LoVo (cell line): Measurements from ENCODE around the gene RCN2.

Experiments used
- DNase-seq: peaks from one replicate; pipeline ENCODE4 v3.0.0-alpha.2; 2016; ENCODE audit warnings: low spot score

RCN2 gene

GRCh38 chr15:76994971-76995945, 63.7 kb downstream of the RCN2 start, which contains the start of gene PSTPIP1:
PSTPIP1 (plus strand) TSS chr15:76995126; CDS start chr15:76995574, 448 bp downstream.
- DNase-seq, result no peak

DNA sequence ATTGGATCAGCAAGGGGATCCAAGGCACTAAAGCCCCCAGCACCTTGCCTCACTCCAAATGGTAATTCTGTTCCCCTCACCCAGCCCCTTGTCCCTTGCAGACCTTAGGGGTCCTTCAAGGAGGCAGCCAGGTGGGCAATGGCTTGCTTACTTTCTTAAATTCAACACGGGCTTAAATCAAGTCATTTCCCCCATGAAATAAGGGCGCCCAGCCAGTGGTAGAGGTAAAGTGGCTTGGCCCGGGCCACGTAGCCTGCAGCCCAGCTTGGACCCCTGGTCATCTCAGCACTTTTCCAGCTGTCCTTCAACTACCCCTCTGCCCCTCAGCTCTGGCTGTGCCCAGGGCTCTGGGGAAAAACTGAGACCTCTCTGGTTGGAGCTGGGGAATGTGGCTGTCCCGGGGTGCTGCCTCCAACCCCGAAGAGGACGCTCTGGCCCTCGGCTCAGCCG, 64.6 kb downstream of the RCN2 start:
- DNase-seq, result no peak

GRCh38 chr15:76996526-76997401, 65.2 kb downstream of the RCN2 start:
- DNase-seq, result no peak

GRCh38 chr15:76998663-76999285, 67.2 kb downstream of the RCN2 start:
- DNase-seq, result no peak

- no peak for DNase-seq
These were observed 68.4 kb downstream of the RCN2 start for GRCh38 chr15:76999996-77000395.

DNA sequence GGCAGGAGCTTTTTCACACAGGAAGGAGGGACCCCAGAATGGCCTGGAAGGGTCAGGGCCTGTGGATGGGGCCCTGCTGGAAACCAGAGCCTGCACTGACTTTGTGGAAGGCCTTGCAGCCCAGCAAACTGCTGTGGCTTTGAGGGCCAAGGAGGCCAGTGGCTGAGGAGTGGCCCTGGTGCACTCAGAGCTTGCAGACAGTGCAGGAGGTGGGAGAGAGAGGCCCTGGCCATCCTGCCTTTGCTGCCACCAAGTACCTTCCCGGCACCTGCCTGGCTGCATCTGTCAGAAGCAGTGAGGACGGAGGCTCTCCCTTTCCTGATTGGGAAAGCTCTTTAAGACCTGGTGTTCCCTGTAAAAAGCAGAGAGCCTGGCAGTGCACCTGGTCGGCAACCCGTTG, 69.8 kb downstream of the RCN2 start:
- DNase-seq, result no peak

- no peak for DNase-seq
These were observed 70.4 kb downstream of the RCN2 start for GRCh38 chr15:77001966-77002365.

DNA sequence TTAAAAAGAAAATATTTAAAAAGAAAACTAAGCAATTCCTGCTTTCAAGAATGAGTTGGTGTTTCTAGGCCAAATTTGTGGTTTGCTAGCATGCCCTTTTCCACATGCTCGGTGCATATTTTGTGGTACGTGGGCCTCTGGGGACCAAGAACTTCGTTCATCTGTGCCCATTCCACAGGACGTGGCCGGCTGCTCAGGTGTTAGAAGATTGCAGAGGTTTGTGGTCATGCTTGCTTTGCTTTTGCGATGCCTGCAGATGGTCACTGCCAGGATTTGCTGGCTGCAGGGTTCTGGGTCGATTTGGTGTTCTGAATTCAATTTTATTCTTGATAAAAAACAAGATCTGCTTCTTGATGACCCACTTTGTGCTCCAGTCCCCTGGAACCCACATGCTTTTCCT, 70.9 kb downstream of the RCN2 start:
- no peak for DNase-seq

- DNase-seq, result no peak
These were observed 71.7 kb downstream of the RCN2 start for GRCh38 chr15:77002954-77003912.
